Measurements from ENCODE around the gene SLC66A1.

Gene SLC66A1

DNA sequence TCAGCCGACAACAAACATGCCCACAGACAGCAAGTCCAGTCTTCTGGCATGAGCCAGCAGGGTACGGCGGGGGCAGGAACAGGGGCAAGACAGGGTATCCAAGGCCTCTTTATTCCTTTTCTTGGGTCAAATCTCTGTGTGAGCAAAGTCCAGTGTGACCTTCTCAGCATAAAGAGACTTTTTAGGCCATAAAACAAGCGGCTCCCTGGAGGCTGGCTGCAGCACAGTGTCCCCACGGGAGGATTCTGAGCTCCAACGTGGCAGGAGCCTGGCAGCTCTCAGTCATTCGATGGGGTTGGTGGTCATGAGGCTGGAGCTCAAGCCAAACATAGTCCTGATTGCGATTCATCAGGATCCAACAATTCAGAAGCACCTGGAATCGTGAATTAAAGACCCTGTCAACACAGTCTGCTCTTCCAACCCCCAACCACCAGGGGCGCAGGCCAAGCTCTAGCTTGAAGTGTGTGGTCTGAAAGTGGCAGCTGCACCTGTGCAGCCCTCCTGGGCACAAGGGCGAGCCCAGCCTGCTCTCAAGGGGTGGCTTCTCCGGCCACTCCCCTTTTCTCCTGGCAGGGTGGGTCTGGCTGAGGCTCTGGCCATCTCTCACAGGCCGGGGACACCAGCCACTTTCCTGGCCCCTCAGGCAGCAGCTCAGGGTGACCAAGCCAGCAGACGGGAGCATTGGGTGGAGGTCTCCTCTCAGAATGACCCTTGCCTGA lies 62.1 kb downstream of the SLC66A1 start:
- Histone ChIP-seq H3K36me3 (ENCODE audit: insufficient read depth, low read length) (peaks cover 45% of the 10 kb centered on the region), H3K79me2 (ENCODE audit: insufficient read depth, low read length) (no peaks in the 10 kb centered on the region), H3F3A (ENCODE audit: insufficient read depth, low read length) (no peaks in the 10 kb centered on the region), H4K20me1 (ENCODE audit: insufficient read depth, low read length) (no peaks in the 10 kb centered on the region), H3K4me3 (ENCODE audit: low read depth, low read length, poor library complexity, severe bottlenecking) (no peak overlapping the region), H3K27me3 (ENCODE audit: insufficient read depth, low read length) (no peaks in the 10 kb centered on the region), H3K9me2 (ENCODE audit: low read depth, low read length) (no peaks in the 10 kb centered on the region), H3K27ac (ENCODE audit: low read depth, low read length, poor library complexity, severe bottlenecking) (no peak overlapping the region), H3K4me1 (ENCODE audit: insufficient read depth, low read length, severe bottlenecking) (no peaks in the 10 kb centered on the region), H3K9me3 (ENCODE audit: low read length) (no peaks in the 10 kb centered on the region), H3K9ac (ENCODE audit: low read length) (no peak overlapping the region), H3K4me2 (ENCODE audit: low read length) (no peak overlapping the region), H2AFZ (ENCODE audit: low read length) (no peak overlapping the region)
- TF ChIP-seq, protein P1, sequence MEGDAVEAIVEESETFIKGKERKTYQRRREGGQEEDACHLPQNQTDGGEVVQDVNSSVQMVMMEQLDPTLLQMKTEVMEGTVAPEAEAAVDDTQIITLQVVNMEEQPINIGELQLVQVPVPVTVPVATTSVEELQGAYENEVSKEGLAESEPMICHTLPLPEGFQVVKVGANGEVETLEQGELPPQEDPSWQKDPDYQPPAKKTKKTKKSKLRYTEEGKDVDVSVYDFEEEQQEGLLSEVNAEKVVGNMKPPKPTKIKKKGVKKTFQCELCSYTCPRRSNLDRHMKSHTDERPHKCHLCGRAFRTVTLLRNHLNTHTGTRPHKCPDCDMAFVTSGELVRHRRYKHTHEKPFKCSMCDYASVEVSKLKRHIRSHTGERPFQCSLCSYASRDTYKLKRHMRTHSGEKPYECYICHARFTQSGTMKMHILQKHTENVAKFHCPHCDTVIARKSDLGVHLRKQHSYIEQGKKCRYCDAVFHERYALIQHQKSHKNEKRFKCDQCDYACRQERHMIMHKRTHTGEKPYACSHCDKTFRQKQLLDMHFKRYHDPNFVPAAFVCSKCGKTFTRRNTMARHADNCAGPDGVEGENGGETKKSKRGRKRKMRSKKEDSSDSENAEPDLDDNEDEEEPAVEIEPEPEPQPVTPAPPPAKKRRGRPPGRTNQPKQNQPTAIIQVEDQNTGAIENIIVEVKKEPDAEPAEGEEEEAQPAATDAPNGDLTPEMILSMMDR (IDR thresholded peaks at IDR 0.05; ENCODE audit: low read length) = peak; percentile 61
- no peak for TF ChIP-seq EZH2 (IDR thresholded peaks at IDR 0.05; ENCODE audit: borderline replicate concordance, low read length)

DNA sequence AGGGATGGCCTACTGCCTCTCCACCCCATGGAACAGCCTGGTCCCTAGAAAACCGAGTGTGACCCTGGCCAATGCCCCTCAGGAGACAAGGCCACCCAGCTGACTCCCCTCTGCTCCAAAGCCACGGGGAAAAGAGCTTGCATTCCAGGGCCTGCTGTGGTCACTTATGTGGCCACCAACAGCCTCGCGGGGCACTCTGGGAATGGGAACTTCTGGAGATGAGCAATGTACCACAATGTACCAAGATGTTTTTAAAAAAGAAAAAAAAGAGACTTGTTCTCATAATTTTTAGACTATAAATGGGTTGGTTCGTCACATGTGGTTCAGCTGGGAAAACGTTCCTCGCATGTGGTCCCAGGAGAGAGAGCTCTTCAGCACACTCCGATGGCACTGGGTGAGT lies 62.8 kb downstream of the SLC66A1 start:
- H3K4me2 ChIP-seq (ENCODE audit: low read length) = no peak overlapping the region
- no peak overlapping the region for H3K4me3 ChIP-seq (ENCODE audit: low read depth, low read length, poor library complexity, severe bottlenecking)
- H3K27ac ChIP-seq (ENCODE audit: low read depth, low read length, poor library complexity, severe bottlenecking) = no peak overlapping the region
- H3K79me2 ChIP-seq (ENCODE audit: insufficient read depth, low read length) = no peaks in the 10 kb centered on the region
- TF ChIP-seq, protein P1 (IDR thresholded peaks at IDR 0.05; ENCODE audit: low read length) = no peak
- TF ChIP-seq EZH2 (IDR thresholded peaks at IDR 0.05; ENCODE audit: borderline replicate concordance, low read length) = no peak
- no peak overlapping the region for H3K9ac ChIP-seq (ENCODE audit: low read length)
- H2AFZ ChIP-seq (ENCODE audit: low read length) = no peak overlapping the region
- H3K4me1 ChIP-seq (ENCODE audit: insufficient read depth, low read length, severe bottlenecking) = no peaks in the 10 kb centered on the region
- H4K20me1 ChIP-seq (ENCODE audit: insufficient read depth, low read length) = no peaks in the 10 kb centered on the region
- no peaks in the 10 kb centered on the region for H3F3A ChIP-seq (ENCODE audit: insufficient read depth, low read length)
- H3K9me2 ChIP-seq (ENCODE audit: low read depth, low read length) = no peaks in the 10 kb centered on the region
- H3K9me3 ChIP-seq (ENCODE audit: low read length) = no peaks in the 10 kb centered on the region
- H3K36me3 ChIP-seq (ENCODE audit: insufficient read depth, low read length) = peaks cover 52% of the 10 kb centered on the region
- H3K27me3 ChIP-seq (ENCODE audit: insufficient read depth, low read length) = no peaks in the 10 kb centered on the region

DNA sequence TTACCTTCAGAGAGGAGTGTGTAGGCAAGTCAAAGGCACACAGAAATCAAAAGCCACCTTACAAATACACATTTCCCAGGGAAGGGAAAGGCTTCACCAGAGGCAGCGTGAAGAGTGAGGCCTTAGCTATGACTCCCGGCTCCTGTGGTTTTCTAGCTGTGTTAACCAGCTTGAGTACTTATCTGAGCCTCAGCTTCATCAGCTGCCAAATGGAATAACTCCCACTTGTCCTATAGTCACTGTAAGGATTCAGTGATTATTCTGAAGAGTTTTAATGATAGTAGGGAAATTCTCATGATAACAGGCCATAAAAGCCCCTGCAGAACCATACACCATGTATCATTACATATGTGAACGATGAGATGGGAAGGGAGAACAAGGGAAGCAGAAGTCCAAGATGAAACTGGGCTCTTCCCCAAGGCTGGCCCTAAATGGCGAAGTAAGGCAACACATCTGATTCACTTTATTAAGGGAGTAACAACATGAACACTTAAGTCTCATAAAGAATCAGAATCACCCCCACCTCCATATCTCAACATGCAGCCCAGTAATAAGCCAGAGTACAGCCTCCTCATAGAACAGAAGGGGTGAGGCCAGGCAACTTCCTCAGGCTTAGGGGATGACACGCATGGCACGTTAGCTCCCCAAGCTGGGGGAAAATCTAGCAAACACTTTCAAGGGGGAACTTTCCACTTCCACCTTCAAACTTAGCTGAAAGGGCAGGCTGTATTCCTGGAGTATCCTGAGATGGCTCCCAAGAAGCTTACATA lies 63.7 kb downstream of the SLC66A1 start:
- H3K9ac ChIP-seq (ENCODE audit: low read length) = no peak overlapping the region
- H3K4me3 ChIP-seq (ENCODE audit: low read depth, low read length, poor library complexity, severe bottlenecking) = no peak overlapping the region
- H3F3A ChIP-seq (ENCODE audit: insufficient read depth, low read length) = no peaks in the 10 kb centered on the region
- TF ChIP-seq, protein P1 (IDR thresholded peaks at IDR 0.05; ENCODE audit: low read length) = no peak
- no peak for TF ChIP-seq EZH2 (IDR thresholded peaks at IDR 0.05; ENCODE audit: borderline replicate concordance, low read length)
- H3K79me2 ChIP-seq (ENCODE audit: insufficient read depth, low read length) = no peaks in the 10 kb centered on the region
- H3K4me2 ChIP-seq (ENCODE audit: low read length) = no peak overlapping the region
- H3K4me1 ChIP-seq (ENCODE audit: insufficient read depth, low read length, severe bottlenecking) = no peaks in the 10 kb centered on the region
- H3K9me2 ChIP-seq (ENCODE audit: low read depth, low read length) = no peaks in the 10 kb centered on the region
- no peaks in the 10 kb centered on the region for H3K27me3 ChIP-seq (ENCODE audit: insufficient read depth, low read length)
- no peak overlapping the region for H2AFZ ChIP-seq (ENCODE audit: low read length)
- H3K36me3 ChIP-seq (ENCODE audit: insufficient read depth, low read length) = peaks cover 60% of the 10 kb centered on the region
- no peaks in the 10 kb centered on the region for H3K9me3 ChIP-seq (ENCODE audit: low read length)
- H3K27ac ChIP-seq (ENCODE audit: low read depth, low read length, poor library complexity, severe bottlenecking) = no peak overlapping the region
- no peaks in the 10 kb centered on the region for H4K20me1 ChIP-seq (ENCODE audit: insufficient read depth, low read length)

Data from OCI-LY1 (cell line).